ENCODE data around the gene REN. TPM values are rescaled to one million over a fixed set of nuclear protein-coding genes. Genes with fewer than 3 reads are reported as not detected.

REN gene
- total RNA-seq, 1 experiment from 2014 or later, result not detected

GRCh38 chr1:204127597-204128242, 38.4 kb downstream of the REN start:
- CTCF ChIA-PET, result interaction anchor here (0.6 to 4.0 kb wide), 12 partner anchors 10 to 268 kb away, joined by 3 to 60 read pairs (median 6); partner anchors contain the start of genes SNRPE and SOX13
- Histone ChIP-seq H3K4me1 (peaks cover 5% of the 10 kb centered on the region; the same call in 1 of the 2 replicates), H3K9me3 (no peaks in the 10 kb centered on the region), H3K36me3 (ENCODE audit: control insufficient read depth, insufficient read depth, low read length) (peaks cover 2% of the 10 kb centered on the region; the same call in 1 of the 2 replicates), H3K4me3 (ENCODE audit: low read depth, low read length) (no peak overlapping the region), H3K27me3 (replicated peaks; ENCODE audit: control insufficient read depth, insufficient read depth, low read length) (no peaks in the 10 kb centered on the region)
- Mint-ChIP-seq H3K4me1 (ENCODE audit: low read depth, unreplicated experiment) (peaks cover 19% of the 10 kb centered on the region), H3K36me3 (ENCODE audit: insufficient read depth, unreplicated experiment) (peaks cover 36% of the 10 kb centered on the region), H3K9me3 (ENCODE audit: unreplicated experiment) (no peaks in the 10 kb centered on the region), H3K4me3 (ENCODE audit: unreplicated experiment) (no peak overlapping the region), H3K27me3 (ENCODE audit: insufficient read depth, unreplicated experiment) (no peaks in the 10 kb centered on the region), H3K27ac (ENCODE audit: unreplicated experiment) (no peak overlapping the region)
- POLR2A ChIA-PET, result no interaction called here
- DNase-seq, result peak in 1 of 2 experiments; percentile 77
- BruUV-seq (replicated peaks), result no TSS peak
- peak; percentile 94 to 96 for TF ChIP-seq CTCF (IDR thresholded peaks at IDR 0.05; ENCODE audit: insufficient read depth in 1 of 2, low read depth in 1 of 2, low read length in 1 of 2, severe bottlenecking in 1 of 2, unreplicated experiment in 1 of 2)
- intact Hi-C loops (cut with micrococcal nuclease; ENCODE audit: unreplicated experiment), result loop anchor here (1.0 to 10.0 kb wide), 3 partner anchors 53 to 256 kb away; no protein-coding TSS in a partner anchor

GRCh38 chr1:204126956-204127355, 39.2 kb downstream of the REN start:
- H3K4me3 Mint-ChIP-seq (ENCODE audit: unreplicated experiment), result no peak overlapping the region
- no TSS peak for BruUV-seq (replicated peaks)
- intact Hi-C loops (cut with micrococcal nuclease; ENCODE audit: unreplicated experiment), result loop anchor here (1.0 to 10.0 kb wide), 2 partner anchors 122 to 256 kb away; no protein-coding TSS in a partner anchor

More at GRCh38 chr1:204126956-204127355, 39.2 kb downstream of the REN start:
- no peak overlapping the region for H3K27ac Mint-ChIP-seq (ENCODE audit: unreplicated experiment)
- ChIA-PET CTCF (interaction anchor here (1.1 to 4.0 kb wide), 6 partner anchors 54 to 267 kb away, joined by 3 to 60 read pairs (median 16); partner anchors contain the start of genes SNRPE and SOX13), POLR2A (no interaction called here)
- Histone ChIP-seq H3K27me3 (replicated peaks; ENCODE audit: control insufficient read depth, insufficient read depth, low read length) (no peaks in the 10 kb centered on the region), H3K9me3 (no peaks in the 10 kb centered on the region), H3K4me3 (ENCODE audit: low read depth, low read length) (no peak overlapping the region), H3K36me3 (ENCODE audit: control insufficient read depth, insufficient read depth, low read length) (peaks cover 2% of the 10 kb centered on the region; the same call in 1 of the 2 replicates), H3K4me1 (peaks cover 5% of the 10 kb centered on the region; the same call in 1 of the 2 replicates)
- H3K9me3 Mint-ChIP-seq (ENCODE audit: unreplicated experiment), result no peaks in the 10 kb centered on the region
- no peak for TF ChIP-seq CTCF (IDR thresholded peaks at IDR 0.05; ENCODE audit: insufficient read depth in 1 of 2, low read depth in 1 of 2, low read length in 1 of 2, severe bottlenecking in 1 of 2, unreplicated experiment in 1 of 2)
- DNase-seq, result no peak
- no peaks in the 10 kb centered on the region for H3K27me3 Mint-ChIP-seq (ENCODE audit: insufficient read depth, unreplicated experiment)
- H3K4me1 Mint-ChIP-seq (ENCODE audit: low read depth, unreplicated experiment), result peaks cover 19% of the 10 kb centered on the region
- peaks cover 36% of the 10 kb centered on the region for H3K36me3 Mint-ChIP-seq (ENCODE audit: insufficient read depth, unreplicated experiment)

All from Caco-2 (cell line).